Skeletal muscle satellite cell (primary cell): Measurements from ENCODE around the gene DCLK1.

ENCODE experiments used
- H3K27me3 ChIP-seq: 2 replicates; pipeline ENCODE4 v1.7.0; 2013; ENCODE audit warnings: low read length; ENCODE audit not compliant: control insufficient read depth, insufficient read depth
- H3K36me3 ChIP-seq: 2 replicates; pipeline ENCODE4 v1.7.0; 2013; ENCODE audit warnings: mild to moderate bottlenecking, control low read depth, low read length; ENCODE audit not compliant: insufficient read depth
- H3K4me1 ChIP-seq: 2 replicates; pipeline ENCODE4 v1.7.0; 2013; ENCODE audit warnings: low read length; ENCODE audit not compliant: control insufficient read depth, insufficient read depth
- H3K4me2 ChIP-seq: 2 replicates; pipeline ENCODE4 v1.7.0; 2013; ENCODE audit warnings: mild to moderate bottlenecking, low read length
- H3K4me3 ChIP-seq: 2 replicates; pipeline ENCODE4 v1.7.0; 2013; ENCODE audit warnings: low read length
- H3K9ac ChIP-seq: 2 replicates; pipeline ENCODE4 v1.7.0; 2013; ENCODE audit warnings: mild to moderate bottlenecking, low read depth, low read length, moderate library complexity
- H3K9me3 ChIP-seq: replicated peaks from 2 replicates; pipeline ENCODE4 v1.7.0; 2013; ENCODE audit warnings: mild to moderate bottlenecking, control low read depth, low read length

DCLK1 gene

GRCh38 chr13:35865341-35866240 is 265.6 kb downstream of the DCLK1 start:
- H3K4me2 ChIP-seq, result no peak overlapping the region
- no peaks in the 10 kb centered on the region for H3K9me3 ChIP-seq
- H3K9ac ChIP-seq, result no peak overlapping the region
- H3K36me3 ChIP-seq, result no peaks in the 10 kb centered on the region
- no peaks in the 10 kb centered on the region for H3K4me1 ChIP-seq
- no peaks in the 10 kb centered on the region for H3K27me3 ChIP-seq
- no peak overlapping the region for H3K4me3 ChIP-seq

- no peaks in the 10 kb centered on the region for H3K36me3 ChIP-seq
- H3K4me3 ChIP-seq, result no peak overlapping the region
- H3K4me1 ChIP-seq, result peaks cover 13% of the 10 kb centered on the region
- H3K27me3 ChIP-seq, result no peaks in the 10 kb centered on the region
- no peaks in the 10 kb centered on the region for H3K9me3 ChIP-seq
- no peak overlapping the region for H3K9ac ChIP-seq
- no peak overlapping the region for H3K4me2 ChIP-seq
These were observed 270.5 kb downstream of the DCLK1 start for GRCh38 chr13:35860661-35861060.

GRCh38 chr13:35859981-35860380 is 271.2 kb downstream of the DCLK1 start:
- H3K4me3 ChIP-seq, result no peak overlapping the region
- no peaks in the 10 kb centered on the region for H3K9me3 ChIP-seq

GRCh38 chr13:35858665-35859064 is 272.5 kb downstream of the DCLK1 start:
- Histone ChIP-seq H3K4me3 (no peak overlapping the region), H3K4me1 (peaks cover 13% of the 10 kb centered on the region), H3K9me3 (no peaks in the 10 kb centered on the region), H3K4me2 (no peak overlapping the region), H3K27me3 (no peaks in the 10 kb centered on the region), H3K36me3 (no peaks in the 10 kb centered on the region), H3K9ac (no peak overlapping the region)

More at GRCh38 chr13:35859981-35860380, 271.2 kb downstream of the DCLK1 start:
- Histone ChIP-seq H3K4me2 (no peak overlapping the region), H3K4me1 (peaks cover 13% of the 10 kb centered on the region), H3K9ac (no peak overlapping the region), H3K36me3 (no peaks in the 10 kb centered on the region), H3K27me3 (no peaks in the 10 kb centered on the region)

GRCh38 chr13:35857769-35858168 is 273.4 kb downstream of the DCLK1 start:
- Histone ChIP-seq H3K27me3 (no peaks in the 10 kb centered on the region), H3K36me3 (no peaks in the 10 kb centered on the region), H3K9me3 (no peaks in the 10 kb centered on the region), H3K9ac (no peak overlapping the region), H3K4me2 (peak overlapping the region; percentile 28), H3K4me1 (peaks cover 13% of the 10 kb centered on the region), H3K4me3 (no peak overlapping the region)

GRCh38 chr13:35856721-35857364 is 274.3 kb downstream of the DCLK1 start:
- H3K4me2 ChIP-seq, result no peak overlapping the region
- H3K9me3 ChIP-seq, result no peaks in the 10 kb centered on the region
- no peaks in the 10 kb centered on the region for H3K36me3 ChIP-seq
- H3K4me3 ChIP-seq, result no peak overlapping the region
- no peak overlapping the region for H3K9ac ChIP-seq
- no peaks in the 10 kb centered on the region for H3K27me3 ChIP-seq
- H3K4me1 ChIP-seq, result peaks cover 13% of the 10 kb centered on the region

- H3K4me3 ChIP-seq, result no peak overlapping the region
- no peaks in the 10 kb centered on the region for H3K9me3 ChIP-seq
- no peaks in the 10 kb centered on the region for H3K27me3 ChIP-seq
- H3K4me1 ChIP-seq, result peaks cover 13% of the 10 kb centered on the region
- H3K9ac ChIP-seq, result no peak overlapping the region
- H3K4me2 ChIP-seq, result no peak overlapping the region
- H3K36me3 ChIP-seq, result no peaks in the 10 kb centered on the region
These were observed 275.1 kb downstream of the DCLK1 start for GRCh38 chr13:35856084-35856483.

GRCh38 chr13:35855531-35856019 is 275.6 kb downstream of the DCLK1 start:
- peaks cover 13% of the 10 kb centered on the region for H3K4me1 ChIP-seq

GRCh38 chr13:35854286-35854685 is 276.9 kb downstream of the DCLK1 start:
- Histone ChIP-seq H3K27me3 (no peaks in the 10 kb centered on the region), H3K4me1 (peaks cover 13% of the 10 kb centered on the region), H3K9me3 (no peaks in the 10 kb centered on the region), H3K9ac (no peak overlapping the region), H3K4me3 (no peak overlapping the region), H3K36me3 (no peaks in the 10 kb centered on the region), H3K4me2 (no peak overlapping the region)

More at GRCh38 chr13:35855531-35856019, 275.6 kb downstream of the DCLK1 start:
- Histone ChIP-seq H3K9ac (no peak overlapping the region), H3K9me3 (no peaks in the 10 kb centered on the region), H3K4me2 (no peak overlapping the region), H3K4me3 (no peak overlapping the region), H3K36me3 (no peaks in the 10 kb centered on the region), H3K27me3 (no peaks in the 10 kb centered on the region)

- H3K9ac ChIP-seq, result no peak overlapping the region
- no peaks in the 10 kb centered on the region for H3K4me1 ChIP-seq
- no peaks in the 10 kb centered on the region for H3K9me3 ChIP-seq
- no peaks in the 10 kb centered on the region for H3K36me3 ChIP-seq
- H3K27me3 ChIP-seq, result no peaks in the 10 kb centered on the region
- no peak overlapping the region for H3K4me3 ChIP-seq
- H3K4me2 ChIP-seq, result no peak overlapping the region
These were observed 279.3 kb downstream of the DCLK1 start for GRCh38 chr13:35851881-35852280.

- H3K27me3 ChIP-seq, result no peaks in the 10 kb centered on the region
These were observed 279.8 kb downstream of the DCLK1 start for GRCh38 chr13:35851356-35851755.

More at GRCh38 chr13:35851356-35851755, 279.8 kb downstream of the DCLK1 start:
- Histone ChIP-seq H3K4me1 (no peaks in the 10 kb centered on the region), H3K9ac (no peak overlapping the region), H3K4me3 (no peak overlapping the region), H3K4me2 (no peak overlapping the region), H3K9me3 (no peaks in the 10 kb centered on the region), H3K36me3 (no peaks in the 10 kb centered on the region)
